Activated T-cell treated with anti-CD3 and anti-CD28 coated beads, Interleukin-2, amount 50 U/mL, for 48 hours (primary cell): ENCODE data around the gene CNTN4.

Experiments
- DNase-seq, 2 experiments: peaks; one replicate each; pipeline ENCODE4 v3.0.0-alpha.2; 2020

Gene CNTN4

DNA sequence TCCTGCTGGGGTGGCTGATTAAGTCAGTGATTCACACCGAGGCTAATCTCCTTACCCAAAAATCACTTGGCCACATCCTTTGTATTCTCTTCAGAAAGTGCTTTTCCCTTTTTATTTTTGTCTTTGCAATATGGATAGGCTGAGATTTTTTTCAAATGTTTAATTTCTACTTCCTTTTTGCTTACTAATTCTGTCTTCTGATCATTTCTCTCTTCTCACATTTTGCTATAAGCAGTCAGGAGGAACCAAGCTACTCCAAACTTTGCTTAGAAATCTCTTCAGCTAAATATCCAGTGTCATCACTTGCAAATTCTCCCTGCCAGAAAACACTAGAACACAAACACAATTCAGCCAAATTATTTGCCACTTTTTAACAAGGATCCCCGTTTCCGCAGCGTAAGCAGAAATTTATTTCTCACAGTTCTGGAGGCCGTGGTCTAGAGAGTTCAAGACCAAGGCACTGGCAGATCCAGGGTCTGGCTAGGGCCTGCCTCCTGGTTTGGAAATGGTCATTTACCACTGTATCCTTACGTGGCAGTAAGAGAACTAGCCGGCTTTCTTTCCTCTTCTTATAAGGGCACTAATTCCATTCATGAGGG, 906.6 kb downstream of the CNTN4 start:
- DNase-seq, result no peak

DNA sequence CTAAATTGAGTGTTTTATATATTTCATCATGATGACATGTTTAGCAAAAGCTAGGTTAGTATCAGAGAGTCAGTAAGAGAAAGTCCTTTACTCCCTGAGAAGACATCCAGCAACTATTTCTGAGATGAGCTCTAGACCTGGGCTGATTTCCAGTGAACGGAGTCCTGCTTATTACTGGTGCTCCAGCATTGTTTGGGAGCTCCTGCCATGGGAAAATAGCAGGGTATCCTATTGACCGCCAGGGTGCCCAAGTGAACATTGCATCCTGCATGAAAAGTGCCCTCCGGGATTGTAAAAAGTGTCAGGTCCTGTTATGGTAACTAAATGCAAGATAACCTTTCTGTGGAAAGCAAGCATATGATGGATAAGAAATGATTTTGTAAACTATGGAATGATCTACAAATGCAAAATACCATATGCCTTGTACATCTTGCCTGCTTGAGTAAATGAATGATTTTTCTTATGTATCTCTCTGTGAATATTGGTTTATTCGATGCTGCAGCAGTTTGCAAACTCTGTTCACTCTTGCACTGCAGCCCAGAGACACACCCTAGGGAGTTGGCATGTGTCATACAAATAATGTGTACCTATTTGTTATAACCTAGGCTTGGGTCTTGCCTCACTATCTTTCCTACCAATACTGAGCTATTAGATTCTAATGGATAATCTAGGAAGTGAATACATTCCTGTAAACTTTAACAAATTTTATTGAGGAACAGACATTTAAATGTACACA, 914.8 kb downstream of the CNTN4 start:
- no peak for DNase-seq

DNA sequence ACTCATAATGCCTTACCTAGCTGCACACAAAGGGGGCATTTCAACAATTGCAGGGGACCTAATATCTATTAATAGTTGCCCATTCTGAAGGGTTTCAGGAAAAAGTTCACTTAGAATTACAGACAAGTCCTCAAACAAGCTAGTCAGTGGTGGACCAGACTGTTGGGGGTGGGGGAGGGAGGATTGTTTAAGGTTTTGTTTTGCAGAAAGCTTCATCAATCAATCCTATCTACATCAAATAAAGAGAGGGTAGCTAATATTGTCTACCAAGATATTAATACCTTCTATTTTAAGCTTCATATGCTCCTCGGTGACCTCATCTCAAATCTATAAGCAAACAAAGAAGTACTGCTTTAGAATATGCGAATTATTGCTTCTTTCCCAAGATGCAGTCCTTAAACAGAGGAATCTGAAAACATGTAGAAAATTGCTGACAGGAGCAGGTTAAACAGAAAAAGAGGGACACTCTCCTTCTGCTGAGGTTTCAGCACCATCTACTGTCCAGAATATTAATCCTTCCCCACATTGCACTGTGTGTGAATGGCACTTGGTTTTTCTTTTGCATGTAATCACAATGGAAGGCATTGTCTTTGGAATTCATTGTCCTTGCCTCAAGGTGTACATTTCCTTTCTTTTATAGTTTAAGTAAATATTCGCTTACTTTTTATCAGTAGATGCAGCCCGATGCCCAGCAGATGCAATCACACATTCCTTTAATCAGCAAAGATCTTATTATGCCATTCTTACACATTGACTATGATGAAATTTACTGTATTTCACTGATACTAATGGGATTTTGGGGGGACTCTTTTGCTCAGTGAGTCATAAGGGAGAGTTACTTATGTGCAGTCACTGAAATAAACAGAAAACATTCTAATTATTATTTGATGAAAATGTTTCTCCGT, 916.8 kb downstream of the CNTN4 start:
- DNase-seq, result no peak

DNA sequence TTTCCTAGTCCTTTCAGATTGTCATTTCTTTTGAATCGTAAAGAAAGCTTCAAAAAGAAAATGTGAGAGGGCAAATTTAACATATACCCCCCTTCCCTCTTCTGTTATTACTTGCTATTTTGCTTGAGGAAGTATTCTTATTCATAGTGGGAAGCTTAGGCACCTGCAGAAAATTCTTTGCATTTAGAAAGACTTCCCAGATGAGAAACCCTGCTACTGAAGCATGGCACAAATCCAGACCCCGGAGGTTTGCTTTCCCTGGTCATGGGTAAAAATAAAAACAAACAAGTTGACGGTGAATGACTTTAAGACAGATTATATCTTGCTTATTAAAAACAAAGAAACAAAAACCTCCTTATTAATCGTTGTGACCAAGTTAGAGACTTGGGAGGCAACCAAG, 917.6 kb downstream of the CNTN4 start:
- no peak for DNase-seq

DNA sequence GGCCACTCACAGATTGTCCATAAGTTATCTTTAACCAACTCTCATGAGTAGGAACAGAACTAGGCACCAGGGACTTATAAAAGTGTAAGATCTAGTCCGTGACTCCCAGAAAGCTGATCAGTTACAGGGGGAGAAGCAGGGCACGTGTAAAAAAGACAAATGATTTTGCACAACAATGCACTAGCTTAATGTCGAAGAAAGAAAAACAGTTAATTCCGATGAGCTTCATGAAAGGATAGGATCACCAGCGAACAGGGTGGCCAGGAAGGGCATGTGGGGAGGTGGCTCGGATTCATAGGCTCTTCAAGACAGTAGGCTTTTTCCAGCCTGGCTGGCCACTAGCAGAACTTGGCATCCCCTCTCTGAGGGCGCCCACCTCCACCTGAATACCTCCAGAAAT, 921.5 kb downstream of the CNTN4 start:
- DNase-seq, result no peak

DNA sequence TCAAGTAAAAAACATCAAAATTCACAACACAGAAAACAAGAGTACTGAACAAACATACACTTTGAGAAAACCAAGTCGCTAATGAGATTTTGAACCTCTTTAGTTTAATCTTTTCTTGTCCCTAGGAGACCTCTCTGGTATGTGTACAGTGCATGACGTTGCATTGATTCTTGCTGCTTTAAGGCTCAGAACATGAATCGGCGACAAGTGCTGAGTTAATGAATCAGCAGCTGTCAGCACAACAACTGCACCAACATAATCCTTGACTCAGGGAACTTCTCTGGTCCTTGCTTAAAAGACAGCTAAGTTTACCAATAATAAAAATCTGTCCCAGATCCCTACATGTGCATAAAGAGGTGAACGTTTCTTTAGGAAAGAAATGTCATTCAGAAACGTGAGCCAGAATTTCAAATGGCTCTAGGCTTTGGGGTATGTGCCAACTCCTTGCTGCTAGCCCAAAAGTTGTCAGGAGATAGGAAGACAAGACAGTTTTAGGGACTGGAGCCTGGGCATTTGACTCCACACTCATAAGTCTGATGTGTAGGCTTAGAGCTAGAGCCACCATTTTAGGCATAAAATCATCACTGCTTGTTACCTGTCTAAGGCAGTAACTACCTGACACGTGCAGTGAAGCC, 924.6 kb downstream of the CNTN4 start:
- DNase-seq, result no peak

DNA sequence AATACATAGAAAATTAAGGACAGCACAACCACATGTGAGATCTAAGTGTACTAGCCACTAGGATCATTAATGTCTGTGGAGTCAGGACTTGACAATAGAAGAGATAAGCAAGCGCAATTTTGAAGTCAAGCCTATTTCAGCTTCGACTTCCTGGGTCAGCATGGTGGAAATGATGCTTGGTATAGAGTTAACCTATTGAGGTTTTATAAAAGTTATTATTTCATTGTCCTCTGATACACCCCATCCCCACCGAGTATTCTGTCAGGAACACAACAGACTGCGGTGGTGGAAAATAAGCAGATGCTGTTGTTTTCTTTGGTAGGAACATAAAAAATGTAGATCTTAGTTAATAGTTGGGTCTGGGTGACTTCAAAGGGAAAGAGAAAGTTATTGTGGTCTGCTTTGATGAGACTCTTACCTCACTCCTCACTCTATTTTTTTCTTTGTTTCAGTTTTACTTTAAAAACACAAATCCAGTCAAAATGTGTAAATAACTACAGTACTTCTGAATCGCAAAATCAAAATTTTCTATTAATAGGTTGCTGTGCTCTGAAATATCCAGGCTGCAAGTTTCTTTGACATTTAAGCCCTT, 929.4 kb downstream of the CNTN4 start:
- no peak for DNase-seq

DNA sequence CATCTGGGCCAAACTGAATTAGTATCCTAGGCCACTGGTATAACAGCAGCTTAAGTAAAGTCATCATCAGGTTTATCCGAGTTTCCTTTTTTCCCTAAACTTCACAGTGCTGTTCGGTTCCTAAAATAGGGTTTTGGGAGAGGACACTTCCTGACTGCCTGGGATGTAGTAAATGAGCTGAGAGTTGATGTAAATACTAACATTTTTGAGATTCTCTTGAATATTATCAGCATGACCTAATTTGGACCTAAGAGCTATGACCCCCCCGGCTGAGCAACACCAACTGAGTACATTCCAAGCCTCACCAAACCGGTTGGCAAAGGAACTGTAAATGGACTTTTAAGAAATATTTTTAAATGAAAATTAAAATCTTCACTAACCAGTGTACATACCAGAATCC, 932.7 kb downstream of the CNTN4 start:
- DNase-seq, result no peak

DNA sequence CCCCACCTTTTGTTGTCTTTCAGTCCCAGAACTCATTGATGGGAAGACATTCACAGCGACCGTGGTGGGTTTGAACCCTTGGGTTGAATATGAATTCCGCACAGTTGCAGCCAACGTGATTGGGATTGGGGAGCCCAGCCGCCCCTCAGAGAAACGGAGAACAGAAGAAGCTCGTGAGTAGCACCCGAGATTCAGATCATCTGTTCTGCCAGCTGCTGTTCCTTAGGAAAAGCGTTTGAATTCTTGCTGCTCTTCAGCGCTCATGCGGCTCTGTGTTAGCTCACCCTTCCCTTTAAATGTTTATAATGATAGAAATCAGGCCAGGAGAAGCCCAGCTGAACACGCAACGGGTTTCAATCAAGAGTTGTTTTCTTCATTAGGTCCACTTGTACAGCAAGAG, 938.5 kb downstream of the CNTN4 start:
- DNase-seq, result no peak

DNA sequence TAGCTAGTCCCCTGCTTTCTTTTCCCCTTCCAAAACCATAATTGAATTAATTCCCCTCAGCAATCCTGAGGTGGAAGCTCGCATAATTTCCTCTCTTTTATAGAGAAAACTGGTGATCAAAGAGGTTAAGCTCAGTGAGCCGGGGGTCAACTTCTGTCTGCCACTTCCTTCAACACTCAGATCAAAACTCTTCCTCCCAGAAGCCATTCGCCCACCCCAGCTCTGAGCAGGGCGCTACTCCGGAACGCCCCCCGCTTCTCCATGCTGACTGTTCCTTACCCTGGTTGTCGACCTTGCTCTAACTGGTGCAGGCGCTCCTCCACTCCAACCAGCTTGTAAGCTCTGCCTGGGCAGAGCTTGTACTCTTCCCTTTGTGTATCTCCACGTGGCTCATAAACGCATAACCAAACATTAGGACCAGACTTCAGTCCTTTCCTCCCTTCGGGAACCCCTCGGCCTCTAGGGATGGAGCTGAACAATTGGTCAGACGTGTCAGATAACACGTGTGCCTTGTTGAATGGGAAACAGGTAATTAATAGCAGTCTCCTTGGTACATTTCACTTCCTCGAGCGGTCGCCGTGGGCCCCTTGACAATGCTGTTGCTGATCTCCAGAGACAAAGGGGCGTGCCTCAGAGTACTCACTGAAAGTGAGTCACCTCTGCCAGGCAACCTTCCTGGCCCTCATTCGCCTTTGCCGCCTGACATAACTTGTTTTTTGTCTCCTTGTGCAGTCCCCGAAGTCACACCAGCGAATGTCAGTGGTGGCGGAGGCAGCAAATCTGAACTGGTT, 939.7 kb downstream of the CNTN4 start:
- no peak for DNase-seq

DNA sequence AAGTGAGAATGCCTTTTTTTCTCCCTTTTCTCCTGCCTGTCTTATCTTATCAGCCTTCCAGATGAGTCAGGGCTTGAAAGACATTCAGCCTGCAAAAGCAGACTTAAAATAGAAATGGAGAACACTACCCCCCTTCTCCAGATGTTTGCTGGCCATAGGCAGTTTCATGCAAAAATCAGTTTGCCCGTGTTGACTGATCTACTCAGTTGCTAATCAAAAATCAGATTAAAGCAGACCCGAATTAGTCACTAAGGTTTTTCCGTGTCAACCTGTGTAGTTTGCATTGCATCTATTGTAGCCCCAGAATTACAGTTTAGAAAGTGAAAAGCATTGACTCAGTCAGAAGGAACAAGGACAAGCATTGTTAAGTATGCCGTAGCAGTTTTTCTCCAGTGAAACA, 955.3 kb downstream of the CNTN4 start:
- no peak for DNase-seq

DNA sequence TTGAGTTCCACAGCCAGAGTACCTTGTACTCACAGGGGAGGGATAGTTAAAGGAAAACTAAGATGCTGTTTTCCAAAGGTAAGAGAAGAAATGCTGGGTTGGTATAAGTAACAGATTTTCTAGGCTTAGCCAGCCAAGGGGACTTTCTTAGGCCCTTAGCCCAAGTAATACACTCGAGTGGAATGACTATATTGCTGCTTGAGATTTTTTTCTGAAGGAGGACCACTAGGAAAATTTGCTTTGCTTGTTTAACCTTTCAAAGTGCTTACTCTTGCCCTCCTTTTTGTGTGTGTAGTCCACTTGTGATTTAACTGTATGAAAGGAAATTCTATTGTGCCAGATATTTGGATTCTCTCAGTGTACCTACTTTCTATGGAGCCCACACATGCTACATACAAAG, 961.0 kb downstream of the CNTN4 start:
- DNase-seq, result no peak

DNA sequence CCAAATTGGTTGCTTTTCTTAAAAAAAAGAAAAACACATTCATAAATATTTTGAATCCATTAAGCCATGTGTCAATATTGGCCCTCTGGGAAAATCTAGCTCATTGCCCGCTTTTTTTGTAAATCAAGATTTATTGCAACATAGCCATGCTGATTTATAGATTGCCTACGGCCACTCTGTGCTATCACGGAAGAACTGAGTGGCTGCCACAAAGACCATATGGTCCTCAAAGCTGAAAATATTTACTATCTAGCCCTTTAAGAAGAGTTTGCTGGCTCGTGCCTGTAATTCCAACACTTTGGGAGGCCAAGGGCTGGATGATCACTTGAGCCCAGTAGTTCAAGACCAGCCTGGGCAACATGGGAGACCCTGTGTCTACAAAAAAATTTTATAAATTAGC, 965.6 kb downstream of the CNTN4 start:
- no peak for DNase-seq

DNA sequence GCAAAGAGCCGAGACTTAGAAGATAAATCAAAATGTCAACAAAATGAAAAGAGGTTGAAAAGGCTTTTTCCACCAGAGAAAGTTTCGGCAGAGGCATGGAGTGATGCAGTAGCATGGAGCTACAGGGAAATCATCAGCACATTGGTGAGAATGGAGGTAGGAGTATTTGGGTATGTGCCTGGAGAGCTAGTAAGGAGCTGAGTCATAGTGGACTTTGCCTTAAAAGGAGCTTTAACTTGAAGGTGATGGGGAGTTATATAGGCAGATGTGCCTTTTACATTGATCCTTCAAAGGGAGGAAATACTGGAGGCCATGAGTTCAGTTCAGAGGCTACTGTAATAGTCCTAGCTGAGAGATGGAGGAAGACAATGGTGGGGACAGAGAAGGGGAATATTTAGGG, 967.2 kb downstream of the CNTN4 start:
- DNase-seq, result no peak

DNA sequence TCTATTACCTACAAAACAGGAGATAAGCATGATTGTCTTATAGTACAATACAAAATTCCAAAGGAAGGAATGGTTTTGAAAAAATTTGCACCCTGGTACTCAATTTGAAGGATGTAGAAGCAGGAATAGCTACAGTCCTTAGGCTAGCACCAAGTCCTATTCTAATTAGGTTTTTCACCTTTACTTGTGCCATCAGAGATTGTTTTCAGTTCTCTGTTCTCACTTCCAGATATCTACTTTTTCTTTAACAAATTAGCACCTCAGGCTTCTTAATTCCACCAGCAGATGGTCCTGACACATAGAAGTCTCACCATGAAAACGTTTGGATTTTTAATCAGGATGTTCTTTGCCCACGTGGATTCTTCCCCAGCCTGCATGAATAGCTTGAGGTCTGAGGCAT, 967.7 kb downstream of the CNTN4 start:
- DNase-seq, result no peak

DNA sequence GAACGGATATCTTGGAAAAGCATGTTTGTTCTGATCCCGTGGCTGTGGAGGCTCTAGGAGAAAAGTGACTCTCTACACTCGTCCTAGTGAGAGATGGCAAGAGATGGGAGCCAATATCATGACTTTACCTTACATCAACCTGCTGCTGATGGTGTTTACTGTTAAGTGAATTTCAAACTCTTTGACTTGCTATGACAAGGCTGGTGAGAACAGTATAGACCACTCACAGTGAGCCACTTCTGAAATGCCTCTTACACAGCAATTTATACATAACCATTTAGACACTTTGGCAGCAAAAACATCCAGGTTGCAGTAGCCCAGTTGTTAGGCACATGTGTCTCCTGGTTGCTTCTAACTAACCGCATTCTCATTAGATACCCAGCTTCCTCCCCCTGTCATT, 968.2 kb downstream of the CNTN4 start:
- no peak for DNase-seq

DNA sequence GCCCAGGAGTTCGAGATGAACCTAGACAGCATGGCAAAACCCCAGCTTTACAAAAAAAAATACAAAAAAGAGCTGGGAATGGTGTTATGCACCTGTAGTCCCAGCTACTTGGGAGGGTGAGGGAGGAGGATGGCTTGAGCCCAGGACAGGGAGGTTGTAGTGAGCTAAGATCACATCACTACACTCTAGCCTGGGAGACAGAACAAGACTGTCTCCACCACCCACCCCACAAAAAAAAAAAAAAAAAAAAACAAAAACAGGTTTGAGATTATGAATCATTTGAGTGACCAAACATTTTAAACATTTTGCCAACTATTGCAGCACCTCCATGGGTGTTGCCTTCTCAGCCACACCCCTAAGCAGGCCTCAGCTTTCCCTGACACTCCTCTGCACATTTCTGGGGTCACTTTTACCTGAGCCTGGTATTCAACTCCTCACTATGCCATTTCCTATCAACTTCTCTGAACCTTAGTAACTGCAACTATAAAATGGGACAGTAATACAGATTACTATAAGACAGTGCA, 969.8 kb downstream of the CNTN4 start:
- no peak for DNase-seq

DNA sequence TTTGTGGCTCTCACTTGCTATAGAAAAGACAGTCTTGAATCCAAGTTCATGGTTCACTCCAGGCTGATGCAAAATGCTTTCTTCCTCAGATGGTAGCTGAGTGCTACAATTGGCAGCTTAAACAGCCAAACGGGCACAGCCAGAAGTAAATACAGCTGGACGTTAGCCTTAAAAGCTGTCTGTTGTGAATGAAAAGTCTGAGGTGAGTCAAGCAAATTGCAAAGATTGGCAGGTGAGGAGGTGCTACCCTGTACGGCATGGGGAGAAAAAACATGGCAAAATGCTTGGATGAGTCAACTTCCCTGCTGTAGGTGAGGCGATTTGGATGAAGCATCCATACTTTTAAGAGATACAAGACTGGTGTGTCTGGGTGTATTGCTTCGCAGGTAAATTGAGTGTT, 971.1 kb downstream of the CNTN4 start:
- DNase-seq, result no peak

DNA sequence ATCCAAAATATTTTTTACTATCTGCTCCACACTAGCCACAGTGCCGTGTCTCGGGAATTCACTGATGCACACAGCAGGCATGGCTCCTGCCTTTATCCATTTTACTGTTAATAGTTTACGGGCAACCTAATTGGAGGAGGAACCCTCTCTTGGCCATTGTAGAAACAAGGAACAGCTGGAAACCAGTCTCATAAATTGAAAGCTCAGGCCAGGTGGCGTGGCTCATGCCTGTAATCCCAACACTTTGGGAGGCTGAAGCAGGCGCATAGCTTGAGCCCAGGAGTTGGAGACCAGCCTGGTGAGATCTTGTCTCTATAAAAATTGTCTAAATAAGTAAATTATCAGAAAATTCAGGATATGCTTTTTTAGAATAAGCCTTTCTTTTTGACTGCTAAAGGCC, 972.5 kb downstream of the CNTN4 start:
- no peak for DNase-seq

DNA sequence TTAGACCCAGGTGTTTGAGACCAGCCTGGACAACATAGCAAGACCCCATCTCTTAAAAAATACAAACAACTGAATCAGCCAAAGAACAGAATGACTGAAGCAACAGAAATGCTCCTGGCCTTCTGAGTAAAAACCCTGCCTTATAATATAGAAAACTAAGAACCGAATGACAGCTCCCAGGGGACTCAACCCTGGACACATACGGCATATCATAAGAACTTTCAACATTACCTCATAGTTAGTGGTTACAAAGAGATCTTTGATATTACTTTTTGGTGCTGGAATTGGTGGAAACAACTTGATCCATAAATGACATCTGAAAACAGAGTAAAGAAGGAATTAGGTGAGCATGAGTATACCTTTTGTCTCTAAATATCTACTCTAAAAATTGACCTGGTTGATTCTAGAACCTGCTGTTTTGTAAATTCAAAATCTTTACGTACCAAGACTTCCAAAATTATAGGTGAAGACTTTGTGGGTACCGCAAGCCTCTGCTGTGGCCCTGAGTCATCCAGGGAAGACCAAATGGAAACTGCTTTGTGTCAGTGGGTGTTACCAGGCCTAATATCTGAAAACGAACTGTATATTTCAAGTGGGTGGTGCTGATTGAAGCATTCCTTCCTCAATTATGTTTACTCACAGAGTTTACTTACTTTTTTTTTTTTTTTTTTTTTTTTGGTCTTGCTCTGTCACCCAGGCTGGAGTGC, 976.0 kb downstream of the CNTN4 start:
- DNase-seq, result no peak

DNA sequence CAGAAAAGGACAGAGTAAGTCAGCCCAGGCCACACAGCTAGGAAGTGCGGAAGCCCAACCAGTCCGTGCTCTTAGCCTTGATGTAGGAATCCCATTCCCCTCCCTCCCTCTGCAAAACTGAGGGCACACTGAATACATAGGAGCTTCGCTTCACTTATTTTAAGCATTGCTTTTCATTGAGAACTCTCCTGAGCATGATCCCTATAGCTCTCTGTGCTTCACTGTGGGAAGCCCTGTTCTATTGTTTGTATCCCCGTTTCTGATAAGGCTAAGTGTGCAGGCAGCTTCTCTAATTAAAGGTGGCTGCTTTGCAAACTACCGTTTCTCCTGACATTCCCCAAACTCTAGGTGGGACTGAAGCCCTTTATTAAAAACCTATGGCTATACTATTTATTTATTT, 981.6 kb downstream of the CNTN4 start:
- DNase-seq, result no peak
